ENCODE measurements around the gene APOBEC3H. TPM values are rescaled to one million over a fixed set of nuclear protein-coding genes. Genes with fewer than 3 reads are reported as not detected.

Gene APOBEC3H
- total RNA-seq, 2 experiments from 2014 or later: 4.3 to 5.3 TPM

DNA sequence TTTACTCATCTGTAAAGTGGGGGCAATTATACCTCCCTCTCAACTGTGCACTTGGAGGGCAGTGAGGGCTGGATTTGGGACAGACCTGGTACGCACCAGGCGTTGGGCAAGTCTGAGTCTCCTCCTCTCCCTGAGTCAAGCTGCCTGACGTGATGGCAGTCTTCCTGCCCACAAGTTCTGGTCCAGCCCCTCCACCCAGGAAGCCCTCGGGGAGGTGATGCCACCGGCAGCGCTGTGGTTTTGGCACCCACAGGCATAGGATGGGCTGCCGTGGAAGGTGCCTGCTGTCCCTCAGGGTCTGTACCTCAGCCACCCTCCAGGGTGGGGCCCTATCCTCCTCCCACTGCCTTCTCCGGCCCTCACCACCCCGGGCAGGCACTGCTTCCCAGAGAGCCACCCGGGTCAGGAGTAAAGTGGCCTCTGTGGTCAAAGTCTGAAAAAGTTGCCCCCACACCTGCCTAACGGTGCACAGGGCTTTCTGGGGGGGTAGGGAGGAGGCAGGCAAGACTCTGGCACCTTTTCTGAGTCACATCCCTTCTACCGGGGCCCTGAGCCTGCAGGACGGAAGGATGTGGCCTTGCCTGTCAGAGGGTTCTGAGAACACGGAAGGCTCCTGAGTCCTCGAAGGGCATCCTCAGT lies 6.5 kb upstream of the APOBEC3H start:
- no peaks in the 10 kb centered on the region for H3K9me3 Mint-ChIP-seq
- no peaks in the 10 kb centered on the region for H3K27me3 Mint-ChIP-seq
- peaks cover 74% of the 10 kb centered on the region for H3K4me1 Mint-ChIP-seq
- peaks cover 9% of the 10 kb centered on the region for H3K36me3 Mint-ChIP-seq
- peak overlapping the region; percentile 52 for H3K4me3 Mint-ChIP-seq
- H3K27ac Mint-ChIP-seq: peak overlapping the region; percentile 96
- DNase-seq: peak; percentile 85

DNA sequence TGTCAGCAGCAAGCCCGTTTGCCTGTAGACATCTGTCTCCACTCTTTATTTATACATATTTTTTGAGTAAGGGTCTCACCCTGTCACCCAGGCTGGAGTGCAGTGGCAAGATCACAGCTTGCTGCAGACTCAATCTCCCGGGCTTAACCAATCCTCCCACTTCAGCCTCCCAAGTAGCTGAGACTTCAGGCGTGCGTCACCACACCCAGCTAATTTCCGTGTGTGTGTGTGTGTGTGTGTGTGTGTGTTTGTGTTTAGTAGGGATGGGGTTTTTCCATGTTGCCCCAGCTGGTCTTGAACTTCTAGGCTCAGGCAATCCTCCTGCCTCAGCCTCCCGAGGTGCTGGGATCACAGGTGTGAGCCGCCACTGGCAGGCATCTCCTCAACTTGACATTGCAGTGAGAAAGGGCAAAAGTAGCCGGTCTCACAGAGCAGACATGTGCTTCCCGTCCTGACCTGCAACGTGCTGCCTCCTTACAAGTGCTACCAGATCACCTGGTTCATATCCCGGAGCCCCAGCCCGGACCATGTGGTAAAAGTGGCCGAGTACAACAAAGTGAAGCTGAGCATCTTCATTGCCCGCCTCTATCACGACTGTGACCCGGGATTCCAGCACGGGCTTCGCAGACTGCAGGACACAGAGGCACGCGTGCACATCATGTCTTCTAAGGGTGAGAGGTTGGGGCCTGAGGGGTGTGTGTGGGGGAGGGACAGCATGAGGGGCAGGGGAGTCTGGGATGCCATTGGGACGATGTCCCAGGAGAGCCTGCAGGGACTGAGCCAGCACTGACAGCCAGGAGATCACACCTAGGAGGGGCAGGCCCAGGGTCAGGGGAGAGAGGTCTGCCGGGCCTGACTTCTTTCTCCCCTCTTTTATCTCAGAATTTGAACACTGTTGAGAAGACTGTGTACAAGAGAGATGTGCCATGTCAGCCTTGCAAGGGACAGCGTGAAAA lies 5.6 kb upstream of the APOBEC3H start:
- DNase-seq: no peak
- peaks cover 6% of the 10 kb centered on the region for H3K36me3 Mint-ChIP-seq
- H3K9me3 Mint-ChIP-seq: no peaks in the 10 kb centered on the region
- peaks cover 78% of the 10 kb centered on the region for H3K4me1 Mint-ChIP-seq
- H3K4me3 Mint-ChIP-seq: peak overlapping the region; percentile 52
- H3K27me3 Mint-ChIP-seq: no peaks in the 10 kb centered on the region
- H3K27ac Mint-ChIP-seq: peak overlapping the region; percentile 96

DNA sequence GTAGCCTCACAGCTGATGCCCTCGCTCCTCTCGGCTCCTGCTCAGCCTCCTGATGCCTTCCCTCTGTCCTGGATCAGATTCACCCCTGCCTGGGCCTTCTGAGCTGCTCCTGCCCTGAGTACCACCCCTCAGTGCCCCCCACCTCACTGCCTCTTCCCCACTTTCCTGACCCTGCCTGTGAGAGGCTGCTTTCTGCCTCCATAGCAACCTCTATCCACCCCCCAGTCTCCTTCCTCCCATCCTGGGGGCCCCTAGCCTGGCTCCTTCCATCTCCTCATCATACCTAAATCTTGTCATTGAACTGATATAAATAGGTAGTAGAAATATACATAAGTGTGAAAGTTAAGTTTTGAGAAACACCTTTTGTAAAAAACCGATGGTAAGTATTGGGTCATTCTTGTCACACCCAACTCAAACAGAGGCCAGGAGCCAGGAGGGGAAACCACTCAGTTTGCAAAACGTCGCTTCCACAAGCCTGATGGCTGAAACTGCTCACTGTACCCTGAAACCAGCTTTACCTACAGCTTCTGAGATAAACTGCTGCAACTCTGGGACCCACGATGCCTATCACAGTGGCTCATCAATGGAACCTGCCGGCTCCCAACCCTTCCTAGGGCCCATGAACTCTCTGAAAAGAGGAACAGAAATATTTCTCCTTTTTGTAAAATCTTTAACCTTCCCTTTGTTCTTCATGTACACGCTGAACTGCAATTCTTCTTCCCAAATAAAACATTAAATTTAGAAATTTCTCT lies 4.8 kb upstream of the APOBEC3H start:
- peaks cover 77% of the 10 kb centered on the region for H3K4me1 Mint-ChIP-seq
- H3K27ac Mint-ChIP-seq: peak overlapping the region; percentile 96
- H3K36me3 Mint-ChIP-seq: peaks cover 3% of the 10 kb centered on the region
- DNase-seq: no peak
- peak overlapping the region; percentile 1 for H3K4me3 Mint-ChIP-seq
- H3K27me3 Mint-ChIP-seq: no peaks in the 10 kb centered on the region
- H3K9me3 Mint-ChIP-seq: no peaks in the 10 kb centered on the region

DNA sequence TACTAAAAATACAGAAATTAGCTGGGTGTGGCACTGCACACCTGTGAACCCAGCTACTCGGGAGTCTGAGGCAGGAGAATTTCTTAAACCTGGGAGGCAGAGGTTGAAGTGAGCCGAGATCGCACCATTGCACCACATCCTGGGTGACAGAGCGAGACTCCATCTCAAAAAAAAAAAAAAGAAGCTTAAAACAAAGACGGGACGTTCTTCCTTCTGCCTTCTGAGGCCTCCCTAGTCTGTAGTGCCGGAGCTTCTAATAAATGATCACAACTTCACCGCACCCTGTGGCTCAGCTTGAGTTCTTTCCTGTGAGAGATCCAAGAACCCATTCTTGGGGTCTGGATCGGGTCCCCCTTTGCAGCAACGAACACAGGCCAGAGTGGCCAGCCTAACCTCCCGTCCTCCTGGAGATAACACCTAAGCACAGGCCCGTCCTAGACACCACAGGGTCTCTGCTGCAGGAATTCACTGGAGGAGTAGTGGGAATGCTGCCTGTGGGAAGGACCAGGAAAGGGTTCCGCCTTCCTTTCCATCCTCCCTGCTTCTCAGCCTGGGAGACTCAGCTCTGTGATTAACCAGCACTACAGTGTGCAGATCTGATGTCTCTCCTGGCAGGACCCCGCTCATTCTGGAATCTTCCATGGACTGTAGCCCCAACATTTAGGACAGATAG lies 2.2 kb upstream of the APOBEC3H start:
- Mint-ChIP-seq H3K9me3 (no peaks in the 10 kb centered on the region), H3K27me3 (no peaks in the 10 kb centered on the region), H3K27ac (peak overlapping the region; percentile 75), H3K4me1 (peaks cover 87% of the 10 kb centered on the region), H3K36me3 (peaks cover 2% of the 10 kb centered on the region), H3K4me3 (no peak overlapping the region)
- no peak for DNase-seq

DNA sequence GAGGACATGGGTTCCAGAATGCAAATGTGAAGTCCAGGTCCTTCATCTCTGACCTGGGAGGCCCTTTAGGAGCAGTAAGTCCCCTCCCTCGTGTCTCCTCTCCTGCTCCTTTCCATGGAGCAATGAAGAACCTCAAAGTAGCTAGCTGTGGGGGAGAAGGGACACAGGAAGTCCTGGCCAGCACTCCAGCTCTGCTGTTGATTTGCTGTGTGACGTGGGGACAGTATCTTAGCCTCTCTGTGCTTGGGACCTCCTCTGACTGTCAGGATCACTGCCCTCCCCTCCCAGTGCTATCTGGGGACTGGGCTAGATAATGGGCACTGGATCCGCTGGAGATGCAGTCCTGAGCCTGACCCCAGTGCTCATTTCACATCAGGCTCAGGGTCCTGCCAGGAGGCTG lies 1.1 kb upstream of the APOBEC3H start:
- no peaks in the 10 kb centered on the region for H3K27me3 Mint-ChIP-seq
- no peak for DNase-seq
- H3K27ac Mint-ChIP-seq: no peak overlapping the region
- peaks cover 2% of the 10 kb centered on the region for H3K36me3 Mint-ChIP-seq
- peaks cover 83% of the 10 kb centered on the region for H3K4me1 Mint-ChIP-seq
- H3K4me3 Mint-ChIP-seq: no peak overlapping the region
- H3K9me3 Mint-ChIP-seq: no peaks in the 10 kb centered on the region

DNA sequence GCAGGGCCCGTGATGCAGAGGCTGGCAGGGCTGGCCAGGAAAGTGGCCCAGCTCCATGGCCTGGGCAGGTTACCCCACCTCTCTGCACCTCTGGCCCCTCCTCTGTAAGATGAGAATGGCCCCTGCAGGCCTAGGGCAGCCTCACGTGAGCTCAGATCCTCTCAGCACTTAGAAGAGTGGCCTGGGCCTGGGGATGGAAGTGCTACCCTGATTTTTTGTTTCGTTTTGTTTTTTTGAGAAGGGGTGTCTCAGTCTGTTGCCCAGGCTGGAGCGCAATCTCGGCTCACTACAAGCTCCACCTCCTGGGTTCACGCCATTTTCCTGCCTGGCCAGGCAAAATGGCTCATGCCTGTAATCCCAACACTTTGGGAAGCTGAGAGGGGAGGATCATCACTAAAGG lies 982 bp downstream of the APOBEC3H start:
- Mint-ChIP-seq H3K27ac (peak overlapping the region; percentile 86), H3K36me3 (no peaks in the 10 kb centered on the region), H3K27me3 (no peaks in the 10 kb centered on the region), H3K4me1 (peaks cover 62% of the 10 kb centered on the region), H3K4me3 (peak overlapping the region; percentile 71), H3K9me3 (no peaks in the 10 kb centered on the region)
- DNase-seq: no peak

DNA sequence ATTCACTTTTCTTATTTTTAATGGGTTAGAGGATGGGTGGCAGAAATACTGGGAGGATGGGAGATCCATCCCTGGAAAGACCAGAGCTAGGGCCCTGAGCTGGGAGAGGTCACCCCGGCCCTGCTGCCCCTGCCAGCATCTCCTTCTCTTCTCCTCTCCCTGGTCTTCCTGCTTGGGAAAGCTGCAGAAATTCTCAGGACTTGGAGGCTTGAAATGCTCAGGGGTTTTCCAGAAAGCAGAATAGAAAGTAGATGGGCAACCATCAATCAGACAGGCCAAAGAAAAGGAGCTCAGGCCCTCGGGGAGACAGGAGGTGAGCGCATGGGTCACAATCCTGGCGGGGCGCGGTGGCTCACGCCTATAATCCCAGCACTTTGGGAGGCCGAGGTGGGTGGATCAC lies 1.5 kb downstream of the APOBEC3H start:
- Mint-ChIP-seq H3K27ac (peak overlapping the region; percentile 70), H3K27me3 (no peaks in the 10 kb centered on the region), H3K36me3 (no peaks in the 10 kb centered on the region), H3K4me1 (peaks cover 60% of the 10 kb centered on the region), H3K9me3 (no peaks in the 10 kb centered on the region), H3K4me3 (peak overlapping the region; percentile 22)
- no peak for DNase-seq

DNA sequence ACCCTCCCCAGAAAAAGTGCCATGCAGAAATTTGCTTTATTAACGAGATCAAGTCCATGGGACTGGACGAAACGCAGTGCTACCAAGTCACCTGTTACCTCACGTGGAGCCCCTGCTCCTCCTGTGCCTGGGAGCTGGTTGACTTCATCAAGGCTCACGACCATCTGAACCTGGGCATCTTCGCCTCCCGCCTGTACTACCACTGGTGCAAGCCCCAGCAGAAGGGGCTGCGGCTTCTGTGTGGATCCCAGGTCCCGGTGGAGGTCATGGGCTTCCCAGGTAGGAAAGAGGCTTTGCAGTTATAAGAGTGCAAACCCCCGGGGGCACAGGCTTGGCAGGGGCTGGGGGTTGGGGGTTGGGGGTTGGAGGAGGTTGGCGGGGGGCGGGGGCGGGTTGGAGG lies 4.2 kb downstream of the APOBEC3H start:
- H3K36me3 Mint-ChIP-seq: no peaks in the 10 kb centered on the region
- peaks cover 40% of the 10 kb centered on the region for H3K4me1 Mint-ChIP-seq
- no peak overlapping the region for H3K4me3 Mint-ChIP-seq
- H3K27ac Mint-ChIP-seq: no peak overlapping the region
- no peaks in the 10 kb centered on the region for H3K27me3 Mint-ChIP-seq
- H3K9me3 Mint-ChIP-seq: no peaks in the 10 kb centered on the region
- DNase-seq: no peak

DNA sequence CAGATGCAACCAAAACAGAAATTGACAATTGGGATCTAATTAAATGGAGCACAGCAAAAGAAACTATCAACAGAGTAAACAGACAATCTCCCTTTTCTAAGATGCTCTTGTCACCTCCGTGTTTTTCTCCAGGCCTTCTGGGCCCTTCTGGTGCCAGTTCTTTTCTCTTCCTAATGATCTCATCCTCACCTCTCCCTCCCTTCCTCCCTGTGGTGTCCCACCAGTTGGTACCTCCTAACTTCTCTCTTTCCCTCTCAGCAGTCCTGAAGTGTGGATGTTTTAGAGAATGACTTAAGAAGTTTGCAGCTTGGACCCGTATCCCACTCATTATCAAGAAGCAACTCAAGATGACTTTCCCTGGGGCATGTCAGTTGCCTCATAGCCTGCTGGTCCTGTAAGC lies 6.4 kb downstream of the APOBEC3H start:
- no peaks in the 10 kb centered on the region for H3K27me3 Mint-ChIP-seq
- no peak for DNase-seq
- H3K9me3 Mint-ChIP-seq: no peaks in the 10 kb centered on the region
- H3K36me3 Mint-ChIP-seq: no peaks in the 10 kb centered on the region
- peaks cover 21% of the 10 kb centered on the region for H3K4me1 Mint-ChIP-seq
- no peak overlapping the region for H3K27ac Mint-ChIP-seq
- H3K4me3 Mint-ChIP-seq: no peak overlapping the region

DNA sequence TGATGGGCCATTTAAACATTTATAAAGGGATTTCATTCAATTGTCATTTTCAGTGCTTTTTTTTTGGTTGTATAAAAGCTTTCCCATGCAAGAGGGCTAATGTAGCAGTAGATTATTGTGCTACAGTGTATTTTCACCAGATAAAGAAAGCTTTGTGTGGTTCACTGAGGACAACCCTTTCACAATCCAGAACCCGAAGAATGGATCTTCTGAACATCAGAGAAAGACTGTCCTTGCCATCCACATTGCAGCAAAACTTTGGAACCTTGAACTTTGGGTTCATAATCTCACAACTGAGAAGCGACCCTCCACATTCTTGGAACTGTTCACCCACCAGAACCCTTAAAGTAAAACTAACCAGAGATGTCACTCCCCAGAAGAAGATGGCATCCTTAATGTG lies 9.3 kb downstream of the APOBEC3H start:
- Mint-ChIP-seq H3K36me3 (no peaks in the 10 kb centered on the region), H3K4me3 (no peak overlapping the region)

DNA sequence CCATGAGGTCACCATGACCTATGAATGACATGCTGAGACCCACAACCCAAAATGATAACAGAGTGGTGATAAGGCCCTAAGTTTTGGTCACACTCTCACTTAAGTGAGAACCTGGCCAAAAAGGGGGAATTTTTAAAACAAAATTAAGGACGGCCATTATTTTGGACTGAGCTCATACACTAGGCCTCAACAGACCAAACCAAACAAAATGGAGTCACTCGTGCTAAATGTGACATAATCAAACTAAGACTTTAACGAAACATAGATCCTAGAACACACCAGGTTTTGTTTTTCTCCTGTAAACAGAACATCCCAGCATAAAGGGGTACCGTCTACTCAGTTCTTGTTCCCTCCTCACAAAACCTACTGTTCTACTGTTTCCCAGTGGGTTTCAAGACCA lies 11.4 kb downstream of the APOBEC3H start:
- no peak overlapping the region for H3K27ac Mint-ChIP-seq

More for the DNA sequence above, 9.3 kb downstream of the APOBEC3H start:
- no peak for DNase-seq
- Mint-ChIP-seq H3K27ac (no peak overlapping the region), H3K4me1 (peaks cover 5% of the 10 kb centered on the region), H3K9me3 (no peaks in the 10 kb centered on the region), H3K27me3 (no peaks in the 10 kb centered on the region)

DNA sequence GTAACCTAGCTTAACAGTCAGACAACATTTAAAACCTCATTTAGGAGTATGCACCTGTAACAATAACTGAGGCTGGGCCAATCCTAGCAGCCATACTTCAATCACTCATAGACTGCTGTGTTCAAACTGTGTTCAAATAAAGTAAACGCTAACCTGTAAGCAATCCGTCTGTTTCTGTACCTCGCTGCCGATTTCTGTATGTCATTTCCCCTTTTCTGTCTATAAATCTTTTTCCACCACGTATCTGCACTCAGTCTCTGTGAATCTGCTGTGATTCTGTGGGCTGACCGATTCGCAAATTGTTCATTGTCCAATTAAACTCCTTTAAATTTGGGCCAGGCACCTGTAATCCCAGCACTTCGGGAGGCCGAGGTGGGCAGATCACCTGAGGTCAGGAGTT lies 12.3 kb downstream of the APOBEC3H start:
- Mint-ChIP-seq H3K4me3 (no peak overlapping the region), H3K36me3 (no peaks in the 10 kb centered on the region), H3K9me3 (no peaks in the 10 kb centered on the region), H3K4me1 (peaks cover 17% of the 10 kb centered on the region), H3K27me3 (no peaks in the 10 kb centered on the region), H3K27ac (no peak overlapping the region)
- no peak for DNase-seq

More for the DNA sequence above, 11.4 kb downstream of the APOBEC3H start:
- no peaks in the 10 kb centered on the region for H3K36me3 Mint-ChIP-seq
- no peaks in the 10 kb centered on the region for H3K27me3 Mint-ChIP-seq
- no peak overlapping the region for H3K4me3 Mint-ChIP-seq
- no peaks in the 10 kb centered on the region for H3K9me3 Mint-ChIP-seq
- DNase-seq: no peak
- H3K4me1 Mint-ChIP-seq: peaks cover 9% of the 10 kb centered on the region

DNA sequence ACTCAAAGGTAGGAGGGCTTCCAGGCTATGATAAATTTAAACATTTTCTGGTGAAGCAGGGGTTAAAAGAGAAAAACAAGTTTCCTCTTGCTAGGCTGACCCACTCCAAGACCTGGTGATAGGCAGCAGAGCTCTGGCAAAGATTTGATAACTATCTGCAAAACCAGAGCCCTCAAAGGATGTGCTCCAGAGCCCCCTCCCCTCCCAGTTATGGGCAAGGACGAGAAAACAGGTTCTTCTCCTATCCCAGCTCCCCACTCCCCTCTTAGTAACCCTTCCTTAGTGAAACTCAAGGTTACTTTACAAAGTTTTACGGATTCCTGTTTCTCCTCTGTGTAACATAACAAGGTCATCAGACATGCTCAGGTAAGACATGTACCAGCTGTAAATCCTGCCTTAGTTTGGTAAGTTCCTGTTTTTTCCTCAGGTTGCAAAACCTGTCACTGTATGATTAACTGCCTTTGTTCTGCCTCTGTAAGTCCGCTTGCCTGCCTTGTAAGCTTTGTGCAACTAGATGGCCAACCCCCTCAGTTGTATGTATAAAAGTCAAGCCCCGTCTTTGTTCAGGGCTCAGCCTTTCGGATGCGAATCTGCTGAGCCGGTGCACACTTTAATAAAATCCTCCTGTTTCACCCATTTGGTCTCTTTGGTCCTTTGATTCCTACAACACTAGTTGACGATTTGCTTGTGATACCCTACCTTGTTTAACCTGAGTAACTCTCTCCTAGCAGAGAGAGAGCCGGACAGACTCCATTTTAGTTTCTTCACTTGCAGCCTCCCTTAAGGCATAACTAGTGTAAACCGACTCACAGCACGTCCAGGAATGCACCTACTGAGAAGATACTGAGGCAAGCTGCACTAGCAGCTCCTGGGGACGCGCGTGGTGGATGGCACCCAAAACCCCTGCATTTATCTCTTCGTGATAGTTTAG lies 13.9 kb downstream of the APOBEC3H start:
- H3K27ac Mint-ChIP-seq: no peak overlapping the region
- no peak for DNase-seq
- H3K36me3 Mint-ChIP-seq: no peaks in the 10 kb centered on the region
- H3K27me3 Mint-ChIP-seq: no peaks in the 10 kb centered on the region
- H3K4me3 Mint-ChIP-seq: no peak overlapping the region
- no peaks in the 10 kb centered on the region for H3K9me3 Mint-ChIP-seq
- H3K4me1 Mint-ChIP-seq: peaks cover 30% of the 10 kb centered on the region

DNA sequence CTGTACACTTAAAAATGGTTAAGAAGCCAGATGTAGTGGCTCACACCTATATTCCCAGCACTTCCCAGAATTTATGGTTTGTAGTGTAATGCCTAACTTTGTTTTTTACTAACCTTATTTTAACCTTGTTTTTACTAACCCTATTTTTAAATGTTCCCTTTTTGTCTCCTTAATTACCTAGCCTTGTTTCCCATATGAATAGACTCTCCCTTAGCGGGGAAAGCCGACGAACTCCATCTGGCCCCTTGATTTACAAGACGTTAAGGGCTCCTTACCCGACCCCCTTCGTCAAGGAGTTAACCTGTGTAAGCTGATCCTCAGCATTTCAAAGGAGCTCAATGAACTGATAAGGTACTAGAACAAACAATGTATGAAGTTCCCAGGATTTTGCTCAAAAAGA lies 17.1 kb downstream of the APOBEC3H start:
- H3K36me3 Mint-ChIP-seq: no peaks in the 10 kb centered on the region
- H3K27ac Mint-ChIP-seq: no peak overlapping the region
- peaks cover 58% of the 10 kb centered on the region for H3K4me1 Mint-ChIP-seq
- no peaks in the 10 kb centered on the region for H3K27me3 Mint-ChIP-seq
- no peak overlapping the region for H3K4me3 Mint-ChIP-seq
- no peak for DNase-seq
- H3K9me3 Mint-ChIP-seq: no peaks in the 10 kb centered on the region

Data from activated naive CD8-positive, alpha-beta T cell treated with anti-CD3 and anti-CD28 coated beads for 36 hours (primary cell).